ENCODE data around the gene NELL2.

DNA sequence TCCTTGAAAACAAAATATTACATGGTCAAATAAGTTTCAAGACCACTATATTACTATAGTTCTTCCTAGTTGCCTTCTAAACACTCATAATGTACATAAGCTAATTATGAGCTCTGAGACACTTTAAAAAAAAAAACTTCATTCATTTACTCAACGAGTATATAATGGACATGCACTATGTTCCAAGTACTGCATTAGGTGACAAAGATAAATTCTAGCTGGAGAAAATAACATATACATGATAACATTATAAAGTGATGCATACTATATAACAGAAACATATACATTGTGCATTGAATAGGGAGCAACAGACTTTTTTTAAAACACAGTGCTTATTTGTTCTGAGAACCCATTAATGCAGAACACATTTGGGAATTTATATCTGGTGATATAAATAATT lies 202.3 kb downstream of the NELL2 start:
- TF ChIP-seq CREM (IDR thresholded peaks at IDR 0.05; ENCODE audit: low read depth) (no peak), TAF9B (IDR thresholded peaks at IDR 0.05; ENCODE audit: partially characterized antibody) (no peak)
- TF ChIP-seq, protein P1, sequence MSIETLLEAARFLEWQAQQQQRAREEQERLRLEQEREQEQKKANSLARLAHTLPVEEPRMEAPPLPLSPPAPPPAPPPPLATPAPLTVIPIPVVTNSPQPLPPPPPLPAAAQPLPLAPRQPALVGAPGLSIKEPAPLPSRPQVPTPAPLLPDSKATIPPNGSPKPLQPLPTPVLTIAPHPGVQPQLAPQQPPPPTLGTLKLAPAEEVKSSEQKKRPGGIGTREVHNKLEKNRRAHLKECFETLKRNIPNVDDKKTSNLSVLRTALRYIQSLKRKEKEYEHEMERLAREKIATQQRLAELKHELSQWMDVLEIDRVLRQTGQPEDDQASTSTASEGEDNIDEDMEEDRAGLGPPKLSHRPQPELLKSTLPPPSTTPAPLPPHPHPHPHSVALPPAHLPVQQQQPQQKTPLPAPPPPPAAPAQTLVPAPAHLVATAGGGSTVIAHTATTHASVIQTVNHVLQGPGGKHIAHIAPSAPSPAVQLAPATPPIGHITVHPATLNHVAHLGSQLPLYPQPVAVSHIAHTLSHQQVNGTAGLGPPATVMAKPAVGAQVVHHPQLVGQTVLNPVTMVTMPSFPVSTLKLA (conservative IDR thresholded peaks at IDR 0.05): no peak
- TF ChIP-seq, protein P2, sequence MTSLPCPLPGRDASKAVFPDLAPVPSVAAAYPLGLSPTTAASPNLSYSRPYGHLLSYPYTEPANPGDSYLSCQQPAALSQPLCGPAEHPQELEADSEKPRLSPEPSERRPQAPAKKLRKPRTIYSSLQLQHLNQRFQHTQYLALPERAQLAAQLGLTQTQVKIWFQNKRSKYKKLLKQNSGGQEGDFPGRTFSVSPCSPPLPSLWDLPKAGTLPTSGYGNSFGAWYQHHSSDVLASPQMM (CRISPR knock-in tag; IDR thresholded peaks at IDR 0.05): no peak

Measured in K562 (cell line).